Kidney (tissue), 14 donors: ENCODE results near the gene TNFSF8. TPM values are rescaled to one million over a fixed set of nuclear protein-coding genes. Genes with fewer than 3 reads are reported as not detected.
A peak's percentile ranks its signal among the peaks of the same experiment; 100 is the strongest.

ENCODE experiments used
- DNase-seq, 5 donors: peaks; one replicate each; pipeline ENCODE4 v3.0.0-alpha.2; 2013 to 2020
- FAIRE-seq: peaks from 2 replicates; lab custom pipeline; 2012; peaks lifted over from hg19 to GRCh38; lab: Jason Lieb, UNC
- H3K27ac ChIP-seq, 2 donors: one replicate each; pipeline ENCODE4 v1.7.0; 2013; ENCODE audit warnings: low read depth in 2 of 2, low read length in 2 of 2, inconsistent platforms in 1 of 2
- H3K27me3 ChIP-seq: one replicate; pipeline ENCODE4 v1.7.1; 2013; ENCODE audit warnings: low read length, inconsistent platforms; ENCODE audit not compliant: control insufficient read depth, insufficient read depth
- H3K36me3 ChIP-seq, 3 donors: one replicate each; pipeline versions ENCODE4 v1.7.0 to v1.7.1; 2013; ENCODE audit warnings: low read length in 3 of 3, control low read depth in 1 of 3, inconsistent platforms in 1 of 3; ENCODE audit not compliant: insufficient read depth in 3 of 3, control insufficient read depth in 2 of 3
- H3K4me1 ChIP-seq, 3 donors: one replicate each; pipeline versions ENCODE4 v1.7.0 to v1.7.1; 2013; ENCODE audit warnings: low read length in 3 of 3, inconsistent platforms in 1 of 3, low read depth in 1 of 3; ENCODE audit not compliant: control insufficient read depth in 2 of 3, insufficient read depth in 2 of 3
- H3K4me3 ChIP-seq, 3 donors: one replicate each; pipeline versions ENCODE4 v1.7.0 to v1.8.1; 2013; ENCODE audit warnings: low read length in 3 of 3, control low read depth in 1 of 3, inconsistent platforms in 1 of 3
- H3K9ac ChIP-seq, 3 donors: one replicate each; pipeline versions ENCODE4 v1.7.0 to v1.7.1; 2013; ENCODE audit warnings: low read length in 3 of 3, control low read depth in 1 of 3, inconsistent platforms in 1 of 3
- H3K9me3 ChIP-seq, 3 donors: one replicate each; pipeline versions ENCODE4 v1.7.0 to v1.7.1; 2013; ENCODE audit warnings: low read length in 3 of 3, control low read depth in 1 of 3, inconsistent platforms in 1 of 3; ENCODE audit not compliant: control insufficient read depth in 2 of 3, insufficient read depth in 1 of 3
- intact Hi-C: fragments of 100-400 bp; cut with DNase I; formaldehyde crosslinking; loops from one replicate; pipeline ENCODE4 v1.11.1; 2022
- polyA plus RNA-seq: library from polyadenylated mRNA; stranded (reverse); fragments of 350-450 nt; fragmentation: Illumina TruSeq; extraction: RNeasy Lipid Tissue Mini Kit (QIAGEN cat#74804); gene quantifications from one replicate; pipeline ENCODE4 v1.2.3, GENCODE V29; 2014; ENCODE audit warnings: low read depth, low replicate concordance; ENCODE audit not compliant: insufficient read depth
- total RNA-seq: library from RNA; stranded (reverse); fragmentation: NEBNext Ultra II Directional; extraction: Animal tissue kit (Norgen Biotek cat#: 25700); gene quantifications from one replicate; pipeline ENCODE4 v1.2.1, GENCODE V29; 2021
- TF ChIP-seq, protein P1 (sequence below): IDR thresholded peaks from 3 replicates; pipeline ENCODE4 v1.5.1; 2012; ENCODE audit warnings: mild to moderate bottlenecking, moderate library complexity, borderline replicate concordance; ENCODE audit not compliant: insufficient read depth; ENCODE audit errors: extremely low read depth
- donor health status: control.
- donor health status: control.
- donor health status: control.
- donor health status: control.
- donor health status: control.
- donor health status: DM: yes; HTN: yes; CAD: no.
- donor health status: Normal renal cell carcinoma (clear cell type).

TNFSF8 gene
- total and polyA plus RNA-seq, 2 donors from 2014 or later, result 0.43 to 5.0 TPM

DNA sequence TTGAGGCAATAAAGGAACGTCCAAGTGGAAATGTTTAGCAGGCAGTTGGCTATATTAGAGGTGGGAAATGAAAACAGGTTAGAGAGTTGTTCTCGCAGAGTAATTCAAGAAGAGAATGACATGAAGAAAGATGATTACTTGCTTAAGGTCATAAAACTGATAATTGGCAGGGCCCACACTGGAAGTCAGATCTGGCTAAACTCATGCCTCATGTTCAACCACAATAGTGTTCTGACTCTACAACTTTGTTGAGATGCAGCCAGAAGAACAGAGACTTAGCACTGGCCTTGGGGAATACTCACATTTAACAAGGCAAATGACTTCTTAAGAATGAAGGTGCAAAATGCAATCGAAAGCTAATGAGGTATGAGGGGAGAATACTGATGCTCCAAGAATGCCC, 27.2 kb upstream of the TNFSF8 start:
- TF ChIP-seq, protein P1, sequence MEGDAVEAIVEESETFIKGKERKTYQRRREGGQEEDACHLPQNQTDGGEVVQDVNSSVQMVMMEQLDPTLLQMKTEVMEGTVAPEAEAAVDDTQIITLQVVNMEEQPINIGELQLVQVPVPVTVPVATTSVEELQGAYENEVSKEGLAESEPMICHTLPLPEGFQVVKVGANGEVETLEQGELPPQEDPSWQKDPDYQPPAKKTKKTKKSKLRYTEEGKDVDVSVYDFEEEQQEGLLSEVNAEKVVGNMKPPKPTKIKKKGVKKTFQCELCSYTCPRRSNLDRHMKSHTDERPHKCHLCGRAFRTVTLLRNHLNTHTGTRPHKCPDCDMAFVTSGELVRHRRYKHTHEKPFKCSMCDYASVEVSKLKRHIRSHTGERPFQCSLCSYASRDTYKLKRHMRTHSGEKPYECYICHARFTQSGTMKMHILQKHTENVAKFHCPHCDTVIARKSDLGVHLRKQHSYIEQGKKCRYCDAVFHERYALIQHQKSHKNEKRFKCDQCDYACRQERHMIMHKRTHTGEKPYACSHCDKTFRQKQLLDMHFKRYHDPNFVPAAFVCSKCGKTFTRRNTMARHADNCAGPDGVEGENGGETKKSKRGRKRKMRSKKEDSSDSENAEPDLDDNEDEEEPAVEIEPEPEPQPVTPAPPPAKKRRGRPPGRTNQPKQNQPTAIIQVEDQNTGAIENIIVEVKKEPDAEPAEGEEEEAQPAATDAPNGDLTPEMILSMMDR, result no peak
- Histone ChIP-seq H3K9ac (no peak overlapping the region), H3K4me1 (no peaks in the 10 kb centered on the region), H3K27me3 (no peaks in the 10 kb centered on the region), H3K27ac (no peak overlapping the region), H3K9me3 (peaks cover 0 to 6% (median 0%) of the 10 kb centered on the region in 3 donors), H3K36me3 (no peaks in the 10 kb centered on the region), H3K4me3 (no peak overlapping the region)
- FAIRE-seq (no peak), DNase-seq (no peak)
- intact Hi-C loops, result no loop called here

DNA sequence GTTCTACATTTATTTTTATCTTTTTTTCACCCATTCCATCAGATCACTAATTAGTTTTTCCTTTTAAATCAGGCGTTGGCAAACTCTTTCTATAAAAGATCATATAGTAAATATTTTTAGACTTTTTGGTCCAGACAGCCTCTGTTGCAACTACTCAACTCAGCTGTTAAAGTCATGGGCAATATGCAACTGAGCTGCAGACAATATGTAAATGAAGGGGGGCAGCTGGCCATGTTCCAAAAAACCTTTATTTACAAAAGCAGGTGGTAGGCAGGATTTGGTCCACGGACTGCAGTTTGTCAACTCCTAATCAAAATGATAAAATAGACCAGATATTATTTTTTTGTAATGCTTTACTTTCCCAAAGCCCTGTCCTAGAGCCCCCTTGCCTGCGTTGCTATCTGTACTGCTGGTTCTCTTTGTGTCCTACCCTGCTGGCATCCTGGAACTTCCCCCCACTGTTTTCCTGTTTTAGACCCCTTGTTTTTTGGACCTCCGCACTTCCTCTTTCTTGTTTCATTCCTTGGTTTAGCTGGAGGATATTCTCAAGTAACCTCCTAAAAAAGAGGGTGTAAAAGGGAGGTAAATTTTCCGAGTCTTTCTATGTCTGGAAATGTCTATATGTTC, 24.7 kb upstream of the TNFSF8 start:
- TF ChIP-seq, protein P1, result no peak
- no peak for FAIRE-seq
- Histone ChIP-seq H3K4me3 (no peak overlapping the region), H3K4me1 (no peaks in the 10 kb centered on the region), H3K36me3 (no peaks in the 10 kb centered on the region), H3K9me3 (no peaks in the 10 kb centered on the region), H3K27ac (no peak overlapping the region), H3K27me3 (no peaks in the 10 kb centered on the region), H3K9ac (no peak overlapping the region)
- intact Hi-C loops, result no loop called here
- DNase-seq, result no peak

DNA sequence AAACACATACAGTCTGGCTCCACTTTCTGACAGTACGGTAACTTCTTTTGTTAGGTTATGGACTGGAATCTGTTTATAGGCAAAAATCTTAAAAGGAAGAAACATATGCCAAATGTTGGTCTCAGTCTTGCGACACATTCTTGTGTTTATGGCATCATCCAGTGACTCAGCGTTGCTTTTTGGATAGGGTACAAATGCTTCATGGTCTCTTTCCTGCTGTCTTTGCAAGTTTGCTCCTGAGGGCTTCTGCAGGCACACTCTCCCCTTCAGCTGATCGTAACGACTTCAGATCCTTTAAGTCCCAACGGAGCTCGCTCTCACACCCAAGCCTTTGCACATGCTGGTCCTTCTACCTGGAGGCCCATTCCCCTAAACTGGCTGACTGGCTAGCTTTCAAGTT, 23.6 kb upstream of the TNFSF8 start:
- no peaks in the 10 kb centered on the region for H3K27me3 ChIP-seq
- FAIRE-seq, result no peak
- no peak overlapping the region for H3K4me3 ChIP-seq
- no peaks in the 10 kb centered on the region for H3K4me1 ChIP-seq
- H3K36me3 ChIP-seq, result no peaks in the 10 kb centered on the region
- H3K9me3 ChIP-seq, result no peaks in the 10 kb centered on the region
- H3K9ac ChIP-seq, result no peak overlapping the region
- TF ChIP-seq, protein P1, result no peak
- intact Hi-C loops, result no loop called here
- no peak overlapping the region for H3K27ac ChIP-seq
- peak in 1 of 5 donors; percentile 6 for DNase-seq

DNA sequence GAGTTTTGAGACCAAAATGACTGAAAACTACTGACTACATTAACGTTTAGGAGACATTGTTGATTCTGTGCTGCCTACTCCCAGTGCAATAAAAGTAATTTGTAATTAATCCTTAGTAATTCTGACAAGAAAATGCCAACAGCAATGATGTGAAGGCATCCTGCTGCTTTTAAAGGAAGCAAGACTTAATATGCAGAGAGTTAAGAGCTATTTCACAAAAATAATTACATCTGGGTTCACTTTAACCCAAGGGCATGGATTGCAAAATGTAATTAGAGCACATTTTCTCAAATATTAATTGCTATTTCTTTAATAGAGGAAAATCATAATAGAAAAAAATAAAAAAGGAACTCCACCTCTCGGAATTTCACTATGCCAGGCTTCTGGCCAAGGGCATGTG, 22.7 kb upstream of the TNFSF8 start:
- no peaks in the 10 kb centered on the region for H3K4me1 ChIP-seq
- no peak overlapping the region for H3K9ac ChIP-seq
- H3K4me3 ChIP-seq, result no peak overlapping the region
- no peaks in the 10 kb centered on the region for H3K27me3 ChIP-seq
- no peaks in the 10 kb centered on the region for H3K9me3 ChIP-seq
- no peak for DNase-seq
- TF ChIP-seq, protein P1, result no peak
- no peaks in the 10 kb centered on the region for H3K36me3 ChIP-seq
- H3K27ac ChIP-seq, result no peak overlapping the region
- intact Hi-C loops, result no loop called here
- no peak for FAIRE-seq
